ENCODE measurements around the gene GEMIN5.

DNA sequence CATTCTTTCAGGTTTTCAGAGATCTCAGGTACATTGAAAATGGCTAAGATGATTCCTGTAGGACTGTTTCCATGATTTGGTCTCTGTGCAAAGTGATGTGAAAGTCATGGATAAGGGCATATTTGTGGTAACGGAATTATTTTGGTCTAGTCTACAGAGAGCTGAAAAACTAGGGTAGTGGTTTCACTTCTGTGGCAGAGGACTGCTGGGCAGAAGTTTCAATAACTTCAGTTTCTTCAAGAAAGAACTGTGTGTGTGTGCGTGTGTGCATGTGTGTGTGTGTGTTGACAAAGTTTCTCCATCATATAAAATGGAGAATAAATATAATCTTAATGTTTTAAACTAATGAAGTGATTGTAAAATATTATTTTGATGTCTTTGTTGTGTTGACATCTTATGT is 75.2 kb downstream of the GEMIN5 start:
- TF ChIP-seq CTCF (IDR thresholded peaks at IDR 0.05), result no peak
- TF ChIP-seq RAD21 (conservative IDR thresholded peaks at IDR 0.05 in 1 of 2, IDR thresholded peaks at IDR 0.05 in 1 of 2), result no peak
- TF ChIP-seq POLR2A (IDR thresholded peaks at IDR 0.05; ENCODE audit: low read length), result no peak
